GM23338 (cell line): Measurements from ENCODE around the gene ANKRD7.

Source experiments
- CREB1 ChIP-seq: fragments of 250-450 bp; sonication (Bioruptor Pico); IDR thresholded peaks from 2 replicates; pipeline ENCODE4 v1.5.0; 2020; ENCODE audit warnings: low read depth, mild to moderate bottlenecking, moderate library complexity
- CTCF ChIP-seq, 2 experiments: fragments of 200-600 bp in 1 of 2; sonication (generic) in 1 of 2; conservative IDR thresholded peaks; 2 replicates each; pipeline versions ENCODE4 v1.5.1 to v1.6.1; 2016 to 2017; ENCODE audit warnings: antibody characterized with exemption in 2 of 2, low read depth in 2 of 2, mild to moderate bottlenecking in 2 of 2, moderate library complexity in 1 of 2
- ETS1 ChIP-seq: IDR thresholded peaks from 2 replicates; pipeline ENCODE4 v1.6.1; 2016; ENCODE audit warnings: antibody characterized with exemption
- EZH2 ChIP-seq: fragments of 200-600 bp; sonication (generic); IDR thresholded peaks from one replicate; pipeline ENCODE4 v1.8.0; 2017; ENCODE audit warnings: antibody characterized with exemption, mild to moderate bottlenecking, low read depth; ENCODE audit not compliant: unreplicated experiment
- EZH2phosphoT487 ChIP-seq: fragments of 200-600 bp; sonication (generic); IDR thresholded peaks from one replicate; pipeline ENCODE4 v1.8.1; 2018; ENCODE audit warnings: antibody characterized with exemption; ENCODE audit not compliant: unreplicated experiment
- JUNB ChIP-seq: IDR thresholded peaks from one replicate; pipeline ENCODE4 v1.6.1; 2016; ENCODE audit warnings: antibody characterized with exemption; ENCODE audit not compliant: unreplicated experiment
- NANOG ChIP-seq: IDR thresholded peaks from 2 replicates; pipeline ENCODE4 v1.6.1; 2016; ENCODE audit warnings: antibody characterized with exemption, borderline replicate concordance
- POLR2AphosphoS5 ChIP-seq: IDR thresholded peaks from 2 replicates; pipeline ENCODE4 v1.6.1; 2016; ENCODE audit warnings: antibody characterized with exemption, low read depth
- REST ChIP-seq: IDR thresholded peaks from one replicate; pipeline ENCODE4 v1.6.1; 2018; ENCODE audit warnings: antibody characterized with exemption; ENCODE audit not compliant: unreplicated experiment
- STAT1 ChIP-seq: IDR thresholded peaks from one replicate; pipeline ENCODE4 v1.6.1; 2016; ENCODE audit warnings: antibody characterized with exemption; ENCODE audit not compliant: unreplicated experiment
- ZNF114 ChIP-seq: fragments of 250-450 bp; sonication (Bioruptor Pico); IDR thresholded peaks from 2 replicates; pipeline ENCODE4 v1.5.0; 2020; ENCODE audit warnings: mild to moderate bottlenecking, moderate library complexity
- ZNF331 ChIP-seq: fragments of 250-450 bp; sonication (Bioruptor Pico); IDR thresholded peaks from 2 replicates; pipeline ENCODE4 v1.5.0; 2020; ENCODE audit warnings: low read depth, mild to moderate bottlenecking, moderate library complexity
- ZNF462 ChIP-seq: fragments of 250-450 bp; sonication (Bioruptor Pico); IDR thresholded peaks from 2 replicates; pipeline ENCODE4 v1.5.0; 2020; ENCODE audit warnings: mild to moderate bottlenecking, moderate library complexity

- TF ChIP-seq CTCF (conservative IDR thresholded peaks at IDR 0.05; ENCODE audit: low read depth in 2 of 2) (no peak), ZNF114 (CRISPR knock-in tag) (no peak), EZH2 (no peak), POLR2AphosphoS5 (no peak), REST (no peak), JUNB (no peak), CREB1 (CRISPR knock-in tag) (no peak), EZH2phosphoT487 (no peak), ZNF331 (CRISPR knock-in tag) (no peak), ETS1 (no peak), NANOG (no peak), ZNF462 (CRISPR knock-in tag) (no peak), STAT1 (no peak)
Observed at GRCh38 chr7:118285358-118285757, 60.9 kb downstream of the ANKRD7 start.
